Measurements from ENCODE around the gene NTRK1. TPM values are rescaled to one million over a fixed set of nuclear protein-coding genes. Genes with fewer than 3 reads are reported as not detected.

The NTRK1 gene
- total and polyA plus RNA-seq, 2 of the 4 experiments (the other 2 are of a cell fraction): not detected

GRCh38 chr1:156873659-156874058 lies 13.0 kb downstream of the NTRK1 start:
- H3K23ac ChIP-seq (ENCODE audit: low read depth, low read length): no peak overlapping the region
- TF ChIP-seq RFX5 (IDR thresholded peaks at IDR 0.05; ENCODE audit: low read depth, low read length) (no peak), MAFK (IDR thresholded peaks at IDR 0.05; ENCODE audit: low read depth, low read length) (no peak), FOS (IDR thresholded peaks at IDR 0.05; ENCODE audit: low read depth, low read length) (no peak), RCOR1 (IDR thresholded peaks at IDR 0.05; ENCODE audit: insufficient replicate concordance, low read length) (no peak), CEBPB (IDR thresholded peaks at IDR 0.05; ENCODE audit: low read depth, low read length) (no peak), NFE2L2 (IDR thresholded peaks at IDR 0.05; ENCODE audit: low read depth, low read length) (no peak)
- TF ChIP-seq, protein P1, sequence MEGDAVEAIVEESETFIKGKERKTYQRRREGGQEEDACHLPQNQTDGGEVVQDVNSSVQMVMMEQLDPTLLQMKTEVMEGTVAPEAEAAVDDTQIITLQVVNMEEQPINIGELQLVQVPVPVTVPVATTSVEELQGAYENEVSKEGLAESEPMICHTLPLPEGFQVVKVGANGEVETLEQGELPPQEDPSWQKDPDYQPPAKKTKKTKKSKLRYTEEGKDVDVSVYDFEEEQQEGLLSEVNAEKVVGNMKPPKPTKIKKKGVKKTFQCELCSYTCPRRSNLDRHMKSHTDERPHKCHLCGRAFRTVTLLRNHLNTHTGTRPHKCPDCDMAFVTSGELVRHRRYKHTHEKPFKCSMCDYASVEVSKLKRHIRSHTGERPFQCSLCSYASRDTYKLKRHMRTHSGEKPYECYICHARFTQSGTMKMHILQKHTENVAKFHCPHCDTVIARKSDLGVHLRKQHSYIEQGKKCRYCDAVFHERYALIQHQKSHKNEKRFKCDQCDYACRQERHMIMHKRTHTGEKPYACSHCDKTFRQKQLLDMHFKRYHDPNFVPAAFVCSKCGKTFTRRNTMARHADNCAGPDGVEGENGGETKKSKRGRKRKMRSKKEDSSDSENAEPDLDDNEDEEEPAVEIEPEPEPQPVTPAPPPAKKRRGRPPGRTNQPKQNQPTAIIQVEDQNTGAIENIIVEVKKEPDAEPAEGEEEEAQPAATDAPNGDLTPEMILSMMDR (conservative IDR thresholded peaks at IDR 0.05; ENCODE audit: low read depth, low read length): no peak
- in situ Hi-C loops (cut with MboI; ENCODE audit: low sequenced_read_pairs) (no loop called here), intact Hi-C loops (cut with micrococcal nuclease) (no loop called here), dilution Hi-C loops (cut with HindIII; ENCODE audit: low sequenced_read_pairs, unreplicated experiment) (no loop called here)
- BruUV-seq (replicated peaks): no TSS peak
- H3K9me1 ChIP-seq (ENCODE audit: insufficient read depth, low read length): peaks cover 3% of the 10 kb centered on the region; the same call in 1 of the 2 replicates
- H3K4me1 ChIP-seq (ENCODE audit: control insufficient read depth, insufficient read depth, low read length): peaks cover 6% of the 10 kb centered on the region
- H4K8ac ChIP-seq (ENCODE audit: low read depth in 2 of 2, low read length in 2 of 2): no peak overlapping the region
- WGBS, 2 experiments (ENCODE audit: extremely low coverage in 2 of 2, insufficient read length in 1 of 2): 91% methylated on average over 14 of the region's 18 CpGs; no CpG with 5 or more reads in 1 of the 2 experiments
- H3K36me3 ChIP-seq (ENCODE audit: control insufficient read depth, insufficient read depth, low read length): no peaks in the 10 kb centered on the region
- DNase-seq (no peak), ATAC-seq (ENCODE audit: low read depth) (no peak)
- H2AK9ac ChIP-seq (replicated peaks; ENCODE audit: low read depth, low read length, poor library complexity): no peak overlapping the region
- no peaks in the 10 kb centered on the region for H3K9me3 ChIP-seq (ENCODE audit: control insufficient read depth, insufficient read depth, low read length)
- H2BK5ac ChIP-seq (ENCODE audit: low read depth, low read length, poor library complexity, severe bottlenecking): no peak overlapping the region
- ChIA-PET POLR2A (ENCODE audit: unreplicated experiment) (no interaction called here), CTCF (interaction anchor here (0.9 to 1.9 kb wide), 3 partner anchors 13 to 29 kb away, joined by 3 to 5 read pairs (median 3); partner anchors contain the start of gene NTRK1)
- peaks cover 3% of the 10 kb centered on the region; the same call in 1 of the 2 replicates for H4K20me1 ChIP-seq (ENCODE audit: insufficient read depth, low read length)
- no peak overlapping the region for H3K9ac ChIP-seq (ENCODE audit: low read depth, low read length)
- H4K91ac ChIP-seq (ENCODE audit: insufficient read depth, low read depth, low read length): no peak overlapping the region
- H4K5ac ChIP-seq (ENCODE audit: low read depth, low read length): no peak overlapping the region
- no peaks in the 10 kb centered on the region for H3K79me1 ChIP-seq (ENCODE audit: low read depth in 1 of 2, low read length in 2 of 2)
- H3K4ac ChIP-seq (ENCODE audit: low read depth, low read length): no peak overlapping the region
- H2AK5ac ChIP-seq (ENCODE audit: low read depth, low read length): no peak overlapping the region
- no peak overlapping the region for H3K56ac ChIP-seq (ENCODE audit: extremely low read depth, insufficient read depth, low read length)
- H3K14ac ChIP-seq (replicated peaks; ENCODE audit: low read depth, low read length): no peak overlapping the region
- no peak overlapping the region for H3K18ac ChIP-seq (ENCODE audit: low read depth, low read length)
- peaks cover 45% of the 10 kb centered on the region for H3K27me3 ChIP-seq (ENCODE audit: control insufficient read depth, insufficient read depth, low read length)
- H3K27ac ChIP-seq (ENCODE audit: insufficient read depth, low read length): no peak overlapping the region
- H2AFZ ChIP-seq (replicated peaks; ENCODE audit: low read length, poor library complexity): no peak overlapping the region
- no peak overlapping the region for H2BK120ac ChIP-seq (ENCODE audit: low read depth, low read length)
- H3K4me2 ChIP-seq (ENCODE audit: low read depth, low read length): no peak overlapping the region
- H2BK15ac ChIP-seq (ENCODE audit: low read depth, low read length): no peak overlapping the region
- H3K4me3 ChIP-seq (ENCODE audit: insufficient read depth, low read depth, low read length): no peak overlapping the region
- H2BK20ac ChIP-seq (ENCODE audit: low read depth, low read length): no peak overlapping the region
